GM08714 (cell line): ENCODE results near the gene ELP4.
"Not testable (repeated sequence)": the region's sequence is repeated elsewhere in the genome, so short reads cannot be mapped to it uniquely, and the experiment has no call there.

ENCODE experiments used
- H3K4me3 ChIP-seq: fragments of 200-500 bp; sonication (Bioruptor generic); 2 replicates; pipeline ENCODE4 v1.5.1; 2014; ENCODE audit warnings: mild to moderate bottlenecking, low read length, inconsistent platforms
- ZNF274 ChIP-seq: IDR thresholded peaks from 2 replicates; pipeline ENCODE4 v1.6.1; 2012; ENCODE audit warnings: mild to moderate bottlenecking, low read depth, low read length

ELP4 gene

DNA sequence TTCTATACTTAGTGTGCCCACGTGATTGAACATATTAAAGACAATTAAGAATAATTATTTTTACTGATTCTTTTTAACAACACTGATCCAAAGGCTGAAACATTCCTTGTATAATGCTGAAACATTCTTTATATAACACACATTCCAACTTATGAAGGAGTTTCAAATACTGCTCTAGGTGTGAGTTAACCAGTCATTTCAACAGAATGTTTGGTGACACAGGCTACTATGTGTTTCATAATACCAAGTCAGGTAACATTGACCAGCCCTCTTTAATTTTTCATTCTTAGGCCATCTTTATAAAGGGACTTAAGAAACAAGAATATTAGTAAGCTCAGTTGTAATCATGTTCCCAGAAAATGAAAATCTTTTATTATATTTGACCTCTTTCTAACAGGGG, 136.6 kb downstream of the ELP4 start:
- H3K4me3 ChIP-seq, result no peak overlapping the region
- TF ChIP-seq ZNF274, result no peak

DNA sequence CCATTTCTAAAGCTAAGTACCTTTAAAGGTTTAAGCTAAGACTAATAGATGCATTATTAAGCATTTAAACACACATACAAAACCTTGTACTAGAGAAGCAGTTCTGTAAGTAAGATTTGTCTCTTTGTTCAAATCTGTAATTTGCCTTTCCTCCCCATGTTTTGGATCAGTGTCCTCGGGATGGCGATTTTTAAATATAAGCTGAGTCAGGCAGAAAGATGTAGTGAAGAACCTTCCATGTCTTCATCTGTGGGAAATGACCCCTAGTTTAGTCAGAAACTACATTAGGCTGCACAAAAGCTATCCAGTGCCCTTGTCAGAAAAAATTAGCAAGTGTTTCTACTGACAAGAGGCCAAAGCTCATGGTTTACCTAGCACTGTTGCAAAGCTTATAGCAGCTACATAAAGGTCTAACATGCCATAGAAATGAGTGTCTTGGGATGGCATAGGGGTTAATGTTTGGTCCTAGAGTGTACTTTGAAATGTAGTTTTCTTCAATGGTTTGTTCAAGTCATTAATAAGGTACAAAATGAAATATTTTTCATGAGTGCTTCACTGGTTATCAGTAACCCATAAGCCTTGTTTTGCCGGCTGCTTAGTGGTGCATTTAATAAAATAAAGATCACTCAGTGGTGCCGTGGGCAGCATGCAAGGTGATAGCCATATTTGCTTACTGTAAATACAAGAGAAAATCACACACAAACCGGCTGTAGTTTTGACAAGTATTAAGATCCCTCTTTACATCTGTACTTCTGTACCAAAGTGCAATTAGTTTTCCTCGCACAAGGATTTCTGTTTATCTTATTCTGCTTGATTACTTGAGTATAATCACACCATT, 139.8 kb downstream of the ELP4 start:
- no peak overlapping the region for H3K4me3 ChIP-seq
- TF ChIP-seq ZNF274, result no peak

DNA sequence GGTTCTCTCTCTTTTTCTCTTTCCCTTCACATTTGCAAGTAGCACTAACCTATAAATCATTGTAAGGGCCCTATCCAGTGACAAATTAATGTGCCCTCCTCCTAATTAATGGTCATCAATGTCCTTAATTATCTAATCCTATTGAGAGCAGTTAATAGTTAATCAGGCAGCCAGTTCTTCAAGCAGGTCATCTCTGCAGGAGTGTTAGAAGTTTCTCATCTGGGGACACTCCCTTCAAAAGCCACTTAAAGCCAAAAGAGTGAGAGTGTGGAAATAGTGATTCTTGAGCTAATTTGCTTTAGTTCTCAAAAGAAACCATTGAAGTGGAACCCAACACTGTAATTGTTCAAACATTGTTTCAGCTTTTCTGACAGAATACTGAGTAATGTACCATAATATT, 141.6 kb downstream of the ELP4 start:
- TF ChIP-seq ZNF274, result no peak

DNA sequence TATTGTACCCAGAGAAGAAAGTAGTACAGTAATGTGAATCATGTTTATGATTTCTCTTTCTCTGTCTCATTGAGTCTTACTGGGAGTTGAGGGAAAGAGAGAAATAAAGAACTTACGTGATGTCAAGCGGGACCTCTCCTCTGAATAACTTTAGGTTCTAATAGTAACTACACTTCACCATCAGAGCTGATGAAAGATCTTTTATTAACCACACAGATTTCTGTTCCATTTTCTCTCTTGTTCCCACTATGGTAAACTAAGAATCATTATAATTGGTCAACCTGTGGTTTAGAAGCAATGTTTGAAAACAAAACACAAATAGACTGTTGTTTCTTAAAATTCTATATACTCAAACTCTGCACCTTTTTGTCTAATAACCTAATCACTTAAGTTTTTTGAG, 142.3 kb downstream of the ELP4 start:
- no peak for TF ChIP-seq ZNF274
- H3K4me3 ChIP-seq, result no peak overlapping the region

More for the DNA sequence above, 141.6 kb downstream of the ELP4 start:
- no peak overlapping the region for H3K4me3 ChIP-seq

DNA sequence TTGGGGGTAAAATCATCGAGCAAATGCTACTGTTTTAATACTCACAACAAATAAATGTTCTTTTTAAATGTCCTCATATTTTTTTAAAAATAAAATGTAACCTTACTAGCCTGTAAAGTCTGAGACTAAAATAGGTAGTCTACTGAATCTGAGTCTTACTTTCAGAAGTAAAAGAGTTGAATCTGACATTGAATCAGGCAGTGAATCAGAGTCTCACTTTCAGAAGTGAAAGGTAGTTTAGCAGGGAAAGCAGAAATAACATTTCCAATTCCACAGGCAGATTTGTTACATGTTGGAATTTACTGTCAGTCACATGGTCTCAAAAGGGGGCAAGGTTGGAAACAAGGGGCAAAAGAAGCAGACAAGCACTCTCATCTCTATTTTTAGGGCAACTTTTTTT, 143.0 kb downstream of the ELP4 start:
- no peak for TF ChIP-seq ZNF274
- H3K4me3 ChIP-seq, result no peak overlapping the region

DNA sequence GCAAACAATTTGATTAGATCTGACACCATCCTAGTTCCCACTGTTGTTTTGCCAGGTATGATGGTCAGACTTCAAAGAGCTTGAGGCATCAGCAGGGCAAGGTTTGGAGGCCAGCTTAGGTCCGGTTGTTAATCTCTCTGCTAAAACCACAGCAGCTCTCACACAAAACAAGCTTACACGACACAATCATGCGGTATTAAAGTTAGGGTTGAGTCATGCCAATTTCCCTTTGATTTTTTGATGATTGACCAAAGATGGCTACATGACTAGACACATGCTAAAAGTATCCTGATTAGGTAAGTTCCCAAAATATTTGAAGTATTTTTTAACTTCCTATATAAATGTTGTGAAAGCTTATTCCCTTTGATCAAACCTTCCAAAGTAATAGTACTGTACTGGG, 145.9 kb downstream of the ELP4 start:
- H3K4me3 ChIP-seq, result no peak overlapping the region
- TF ChIP-seq ZNF274, result no peak

DNA sequence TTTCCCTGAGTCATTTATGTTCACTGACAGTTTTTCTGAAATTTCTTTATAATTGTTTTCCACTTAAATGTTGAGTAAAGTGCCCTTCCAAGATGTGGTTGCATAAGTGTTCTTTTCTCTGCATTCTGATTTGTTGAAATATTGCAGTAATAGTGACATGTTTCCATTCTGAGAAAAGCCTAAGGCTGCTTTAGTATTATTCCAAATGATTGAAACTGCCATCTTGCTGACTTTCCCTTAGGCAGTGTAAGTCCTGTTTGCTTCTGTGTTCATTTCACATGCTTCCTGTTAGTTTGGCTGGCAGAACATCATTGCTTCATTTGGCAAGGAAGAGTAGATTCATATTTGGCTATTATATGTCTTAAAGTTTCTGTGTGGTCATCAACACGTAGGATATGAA, 146.5 kb downstream of the ELP4 start:
- no peak for TF ChIP-seq ZNF274
- H3K4me3 ChIP-seq, result no peak overlapping the region

DNA sequence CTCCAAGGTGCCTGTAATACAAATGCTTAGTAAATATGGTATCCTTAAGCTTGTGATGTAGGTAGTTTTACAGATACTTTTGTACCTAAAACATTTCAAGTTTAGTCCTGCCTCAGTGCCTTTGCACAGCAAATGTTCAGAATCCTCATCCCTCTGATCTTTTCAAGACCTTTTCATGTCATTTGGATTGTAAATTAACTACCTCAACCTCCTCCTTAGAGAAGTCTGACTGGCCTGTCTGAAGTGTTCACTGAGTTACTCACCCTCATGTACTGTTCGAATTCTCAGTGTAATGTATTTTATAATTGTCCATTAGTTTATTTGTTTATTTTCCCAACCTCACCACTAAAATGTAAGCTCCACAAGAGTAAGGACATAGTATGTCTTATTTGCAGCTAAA, 147.5 kb downstream of the ELP4 start:
- no peak overlapping the region for H3K4me3 ChIP-seq
- TF ChIP-seq ZNF274, result no peak

DNA sequence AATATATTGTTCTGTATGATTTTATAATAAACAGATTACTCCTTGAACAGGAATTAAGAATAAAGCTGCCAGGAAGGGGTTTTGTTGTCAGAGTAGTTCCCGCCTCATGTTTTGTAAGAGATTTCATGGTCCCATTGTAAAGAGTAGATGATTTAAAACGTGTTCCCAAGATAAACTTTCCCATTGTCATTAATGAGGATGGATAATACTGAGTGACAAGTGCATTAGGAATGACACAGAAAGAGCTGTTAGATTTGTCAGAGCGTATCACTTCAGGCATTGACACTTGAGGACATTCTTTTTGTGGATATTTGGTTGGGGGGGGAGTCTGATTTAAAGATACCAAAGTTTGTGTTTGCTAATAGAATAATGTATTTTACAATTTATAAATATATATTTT, 154.6 kb downstream of the ELP4 start:
- TF ChIP-seq ZNF274, result no peak
- no peak overlapping the region for H3K4me3 ChIP-seq

DNA sequence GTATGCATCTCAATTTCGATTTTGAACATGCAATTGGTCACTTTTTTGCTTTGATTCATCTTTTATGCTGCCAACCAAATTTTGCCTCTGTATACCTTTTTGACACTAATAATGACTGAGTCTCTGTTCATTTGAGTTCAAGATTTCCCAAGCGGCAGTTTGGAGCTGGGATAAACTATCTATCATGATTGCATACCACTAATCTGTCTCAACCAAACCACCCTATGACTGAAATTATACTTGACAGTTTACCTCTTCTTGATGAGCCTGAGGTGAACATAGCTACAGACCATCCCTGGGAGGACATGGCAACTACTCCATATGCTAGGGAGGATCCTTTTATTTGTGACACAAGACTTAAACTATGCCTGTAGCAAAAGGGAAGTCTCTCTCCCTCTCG, 155.4 kb downstream of the ELP4 start:
- TF ChIP-seq ZNF274, result no peak
- H3K4me3 ChIP-seq, result no peak overlapping the region

DNA sequence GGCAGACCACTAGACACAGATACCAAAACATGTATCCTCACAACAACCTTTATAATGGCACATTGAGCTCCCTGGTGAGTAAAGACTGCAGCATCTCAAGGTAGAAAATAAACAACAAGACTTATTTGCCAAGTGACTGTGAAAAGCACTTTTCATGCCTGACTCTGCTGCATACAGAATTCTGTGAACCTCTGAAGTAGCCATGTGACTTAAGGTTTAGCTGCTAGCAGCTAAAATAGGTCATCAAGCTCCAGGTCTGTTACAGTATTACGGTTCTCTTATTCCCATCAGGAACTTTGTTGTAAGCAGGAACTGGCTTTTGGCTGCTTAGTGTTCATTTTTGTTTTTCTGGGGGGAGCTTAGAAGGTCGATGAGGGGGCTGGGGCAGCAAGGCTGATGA, 162.1 kb downstream of the ELP4 start:
- H3K4me3 ChIP-seq, result no peak overlapping the region
- no peak for TF ChIP-seq ZNF274

DNA sequence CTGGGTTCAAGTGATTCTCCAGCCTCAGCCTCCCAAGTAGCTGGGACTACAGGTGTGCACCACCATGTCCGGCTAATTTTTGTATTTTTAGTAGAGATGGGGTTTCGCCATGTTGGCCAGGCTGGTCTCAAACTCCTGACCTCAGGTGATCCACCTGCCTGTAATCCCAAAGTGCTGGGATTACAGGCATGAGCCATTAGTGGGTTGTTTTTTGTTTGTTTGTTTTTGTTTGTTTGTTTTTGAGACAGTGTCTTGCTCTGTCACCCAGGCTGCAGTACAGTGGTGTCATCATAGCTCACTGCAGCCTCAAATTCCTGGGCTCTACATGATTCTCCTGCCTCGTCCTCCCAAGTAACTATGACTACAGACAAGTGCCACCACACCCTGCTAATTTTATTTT, 163.5 kb downstream of the ELP4 start:
- H3K4me3 ChIP-seq, result not testable (repeated sequence)

DNA sequence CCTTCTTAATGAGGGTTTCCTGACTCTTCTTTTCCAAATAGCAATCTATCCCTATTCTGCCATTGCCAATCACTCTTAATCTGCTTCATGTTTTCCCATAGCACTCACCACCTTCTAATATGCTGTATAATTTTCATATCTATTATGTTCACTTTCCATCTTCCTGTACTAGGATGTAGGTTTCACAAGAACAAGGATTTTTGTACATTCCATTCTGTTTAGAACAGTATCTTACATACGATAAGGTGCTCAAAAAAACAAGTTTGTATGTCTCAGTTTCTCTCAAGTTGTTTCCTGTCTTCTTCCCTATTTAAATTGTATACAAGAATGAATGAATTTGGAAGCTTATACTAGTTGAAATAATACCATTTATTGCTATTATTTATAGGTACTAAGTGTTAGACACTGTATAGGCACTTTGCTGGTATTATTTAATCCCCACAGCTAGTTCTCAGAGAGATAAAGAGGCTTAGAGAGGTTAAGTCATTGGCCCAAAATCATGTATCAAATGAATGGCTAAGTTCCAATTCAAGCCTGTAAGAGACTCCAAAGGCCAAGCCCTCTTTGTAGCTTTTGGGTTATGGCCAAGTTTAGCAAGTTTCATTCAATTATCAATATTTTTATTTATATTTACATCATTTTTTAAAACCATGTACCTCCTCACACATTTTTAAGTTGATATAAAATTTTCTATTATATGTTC, 166.9 kb downstream of the ELP4 start:
- no peak overlapping the region for H3K4me3 ChIP-seq
- no peak for TF ChIP-seq ZNF274

DNA sequence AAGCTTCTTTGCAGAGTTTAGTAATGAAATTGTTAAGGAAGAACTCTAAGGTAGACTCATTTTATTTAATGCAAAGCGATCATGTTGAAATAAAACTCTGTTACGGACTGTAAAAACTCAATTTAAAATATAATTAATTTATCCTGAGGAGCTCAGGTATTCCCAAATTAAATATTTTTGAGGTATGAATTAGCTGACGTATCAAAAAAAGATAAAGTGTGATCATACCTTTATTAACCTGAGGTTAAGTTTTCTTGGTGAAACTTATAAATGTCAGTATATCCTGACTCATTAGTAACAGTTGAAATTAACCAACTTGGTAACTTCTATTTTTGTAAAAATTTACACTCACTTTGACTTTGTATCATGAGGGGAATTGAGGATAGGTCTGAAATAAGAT, 171.2 kb downstream of the ELP4 start:
- H3K4me3 ChIP-seq, result no peak overlapping the region
- no peak for TF ChIP-seq ZNF274

DNA sequence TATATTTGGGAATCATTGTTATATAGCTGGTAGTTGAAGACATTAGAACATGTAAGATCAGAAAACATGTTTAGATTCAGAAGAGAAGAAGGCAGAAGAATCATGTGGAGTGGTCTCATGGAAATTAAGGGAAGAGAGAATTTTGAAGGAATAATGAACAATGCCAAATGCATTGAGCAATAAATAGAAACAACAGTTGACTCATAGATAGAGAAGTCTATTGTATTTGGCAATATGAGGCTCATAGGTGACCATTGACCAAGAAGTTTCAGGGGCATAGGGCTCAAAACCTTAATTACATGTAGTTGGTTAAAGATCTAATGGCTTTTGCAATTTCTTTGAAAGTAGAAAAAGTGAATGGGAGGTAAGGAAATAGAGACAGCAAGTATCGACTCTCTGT, 177.7 kb downstream of the ELP4 start:
- no peak overlapping the region for H3K4me3 ChIP-seq
- TF ChIP-seq ZNF274, result no peak
